ENCODE measurements around the gene KIAA1958.

KIAA1958 gene

GRCh38 chr9:112604790-112605189 is 118.2 kb downstream of the KIAA1958 start:
- DNase-seq (ENCODE audit: low spot score) = no peak

GRCh38 chr9:112605518-112605917 is 118.9 kb downstream of the KIAA1958 start:
- DNase-seq (ENCODE audit: low spot score) = no peak

GRCh38 chr9:112605963-112606699 is 119.5 kb downstream of the KIAA1958 start:
- no peak for DNase-seq (ENCODE audit: low spot score)

- DNase-seq (ENCODE audit: low spot score) = no peak
Observed at GRCh38 chr9:112608851-112609250, 122.2 kb downstream of the KIAA1958 start.

- no peak for DNase-seq (ENCODE audit: low spot score)
Observed at GRCh38 chr9:112615584-112616266, 129.1 kb downstream of the KIAA1958 start.

- no peak for DNase-seq (ENCODE audit: low spot score)
Observed at GRCh38 chr9:112617371-112617770, 130.7 kb downstream of the KIAA1958 start.

GRCh38 chr9:112618385-112619009 is 131.9 kb downstream of the KIAA1958 start:
- DNase-seq (ENCODE audit: low spot score) = peak; percentile 36

- no peak for DNase-seq (ENCODE audit: low spot score)
Observed at GRCh38 chr9:112620388-112620787, 133.8 kb downstream of the KIAA1958 start.

GRCh38 chr9:112621018-112621655 is 134.5 kb downstream of the KIAA1958 start:
- no peak for DNase-seq (ENCODE audit: low spot score)

- no peak for DNase-seq (ENCODE audit: low spot score)
Observed at GRCh38 chr9:112623198-112623597, 136.6 kb downstream of the KIAA1958 start.

- DNase-seq (ENCODE audit: low spot score) = no peak
Observed at GRCh38 chr9:112624711-112625707, 138.4 kb downstream of the KIAA1958 start.

GRCh38 chr9:112629671-112630485 is 143.3 kb downstream of the KIAA1958 start:
- no peak for DNase-seq (ENCODE audit: low spot score)

- no peak for DNase-seq (ENCODE audit: low spot score)
Observed at GRCh38 chr9:112631313-112632070, 144.9 kb downstream of the KIAA1958 start.

GRCh38 chr9:112640311-112640710 is 153.7 kb downstream of the KIAA1958 start:
- DNase-seq (ENCODE audit: low spot score) = no peak

- DNase-seq (ENCODE audit: low spot score) = no peak
Observed at GRCh38 chr9:112642126-112642525, 155.5 kb downstream of the KIAA1958 start.

GRCh38 chr9:112647596-112647995 is 161.0 kb downstream of the KIAA1958 start:
- no peak for DNase-seq (ENCODE audit: low spot score)

- DNase-seq (ENCODE audit: low spot score) = no peak
Observed at GRCh38 chr9:112648624-112649023, 162.0 kb downstream of the KIAA1958 start.

GRCh38 chr9:112654282-112654681 is 167.7 kb downstream of the KIAA1958 start:
- DNase-seq (ENCODE audit: low spot score) = no peak

- DNase-seq (ENCODE audit: low spot score) = no peak
Observed at GRCh38 chr9:112655668-112656067, 169.0 kb downstream of the KIAA1958 start.

GRCh38 chr9:112659906-112660305 is 173.3 kb downstream of the KIAA1958 start:
- DNase-seq (ENCODE audit: low spot score) = no peak
